Left ventricle myocardium superior (tissue), 1 donor: ENCODE results near the gene SLC19A1. TPM values are rescaled to one million over a fixed set of nuclear protein-coding genes. Genes with fewer than 3 reads are reported as not detected.
"Not testable (repeated sequence)": the region's sequence is repeated elsewhere in the genome, so short reads cannot be mapped to it uniquely, and the experiment has no call there.

Experiments used
- ATAC-seq: fragments of 200-7000 bp; cut with Tn5 transposase; one replicate; pipeline ENCODE4 v1.9.1; 2020; ENCODE audit warnings: mild to moderate bottlenecking, moderate library complexity
- DNase-seq: peaks from one replicate; pipeline ENCODE4 v3.0.0-alpha.2; 2020
- intact Hi-C: fragments of 100-400 bp; cut with micrococcal nuclease; formaldehyde crosslinking; loops from one replicate; pipeline ENCODE4 v1.11.0; 2022
- total RNA-seq: library from RNA; stranded (reverse); fragmentation: NEBNext Ultra II Directional; extraction: Animal tissue kit (Norgen Biotek cat#: 25700); gene quantifications from one replicate; pipeline ENCODE4 v1.2.1, GENCODE V29; 2021
- donor health status: DM: no; HTN: yes; CAD: no; lungs with severe emphysema.

The SLC19A1 gene
- total RNA-seq, 1 donor from 2014 or later = 7.6 TPM

DNA sequence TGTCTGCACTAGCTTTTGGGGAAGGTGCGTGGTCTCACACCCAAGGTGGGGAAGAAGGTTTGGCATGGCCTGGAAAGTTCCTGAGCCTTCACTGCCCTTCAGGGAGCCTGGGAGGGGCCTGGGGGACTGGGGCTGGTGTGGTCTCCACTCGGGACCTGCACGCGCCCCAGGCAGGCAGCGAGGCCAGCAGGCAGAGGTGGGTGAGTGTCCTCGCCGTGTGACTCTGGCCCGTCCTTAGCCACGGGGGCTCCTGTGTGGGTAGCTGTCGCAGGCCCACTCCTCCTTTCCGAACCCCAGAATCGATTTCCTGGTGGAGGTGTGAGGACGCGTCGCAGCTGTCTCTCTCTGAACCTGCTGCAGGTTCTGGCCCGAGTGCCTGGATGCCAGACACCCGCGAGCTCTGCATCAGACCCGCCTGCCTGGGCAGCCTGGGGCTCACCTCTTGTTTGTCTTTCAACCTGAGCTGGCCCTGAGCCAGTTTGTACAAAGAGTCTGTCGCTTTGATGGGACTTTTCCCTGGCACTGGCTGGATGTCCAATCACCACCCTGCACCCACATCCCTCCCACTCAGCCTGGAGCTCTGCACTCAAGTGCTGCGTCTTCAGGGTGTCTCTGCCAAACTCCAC, 36.0 kb upstream of the SLC19A1 start:
- no peak for ATAC-seq

DNA sequence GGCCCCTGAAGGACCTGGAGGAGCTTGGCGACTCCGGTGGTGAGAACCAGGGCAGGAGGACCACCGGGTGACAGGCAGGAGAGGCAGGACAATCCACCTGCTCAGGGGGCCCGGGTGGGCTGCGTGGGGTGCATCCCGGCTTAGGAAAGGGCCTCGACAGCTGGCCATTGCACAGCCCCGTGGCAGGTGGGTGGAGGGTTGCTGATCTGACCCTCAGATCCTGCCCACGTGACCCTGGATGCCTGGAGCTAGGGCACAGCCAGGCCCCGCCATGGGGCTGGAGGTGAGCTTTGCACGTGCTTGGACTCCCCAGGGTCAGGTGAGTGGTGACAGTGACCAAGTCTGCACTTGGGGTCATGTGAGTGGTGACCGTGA, 35.5 kb upstream of the SLC19A1 start:
- ATAC-seq (no peak), DNase-seq (peak; percentile 7)
- intact Hi-C loops = no loop called here

More for the DNA sequence above, 36.0 kb upstream of the SLC19A1 start:
- peak; percentile 28 for DNase-seq
- intact Hi-C loops = no loop called here

DNA sequence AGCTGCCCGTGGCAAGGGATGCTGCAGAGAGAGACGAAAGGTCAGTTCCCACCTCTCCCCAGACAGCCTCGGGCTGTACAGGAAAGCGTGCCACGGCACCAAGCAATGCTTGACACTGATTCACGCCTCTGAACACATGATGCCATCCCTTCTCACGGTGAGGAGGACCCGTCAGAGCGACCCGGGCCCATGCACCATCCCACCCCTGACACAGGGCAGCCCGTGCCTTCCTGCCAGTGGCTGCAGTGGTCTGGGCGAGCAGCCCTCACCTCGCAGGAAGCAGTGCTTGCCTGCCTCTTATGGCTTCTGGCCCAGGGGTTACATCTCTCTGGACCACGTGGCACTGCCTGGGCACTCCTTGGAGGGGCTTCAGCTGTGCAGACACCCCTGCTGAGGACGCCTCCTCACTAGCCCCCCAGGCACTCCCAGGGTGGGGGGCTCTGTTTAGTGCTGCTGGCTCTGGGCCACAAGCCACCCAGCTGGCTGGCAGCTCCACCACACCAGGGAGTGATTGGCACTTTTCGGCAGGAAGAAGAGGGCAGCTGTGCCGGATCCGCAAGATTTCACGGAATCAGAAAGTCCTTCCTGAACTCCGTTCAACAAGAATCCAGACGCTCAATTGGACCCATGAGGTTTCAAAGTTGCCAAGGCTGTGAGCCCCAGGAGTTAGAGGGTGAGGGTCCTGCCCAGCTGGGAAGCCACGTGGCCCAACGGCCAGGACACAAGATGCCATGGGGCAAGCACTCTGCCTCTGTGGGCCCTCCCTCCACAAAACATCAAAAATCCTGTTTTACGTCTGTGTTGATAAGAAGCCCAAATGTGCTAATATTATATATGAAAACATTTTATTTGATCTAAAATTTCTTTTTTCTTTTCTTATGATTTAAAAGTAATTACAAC, 34.8 kb upstream of the SLC19A1 start:
- DNase-seq = peak; percentile 16
- intact Hi-C loops = no loop called here
- no peak for ATAC-seq

DNA sequence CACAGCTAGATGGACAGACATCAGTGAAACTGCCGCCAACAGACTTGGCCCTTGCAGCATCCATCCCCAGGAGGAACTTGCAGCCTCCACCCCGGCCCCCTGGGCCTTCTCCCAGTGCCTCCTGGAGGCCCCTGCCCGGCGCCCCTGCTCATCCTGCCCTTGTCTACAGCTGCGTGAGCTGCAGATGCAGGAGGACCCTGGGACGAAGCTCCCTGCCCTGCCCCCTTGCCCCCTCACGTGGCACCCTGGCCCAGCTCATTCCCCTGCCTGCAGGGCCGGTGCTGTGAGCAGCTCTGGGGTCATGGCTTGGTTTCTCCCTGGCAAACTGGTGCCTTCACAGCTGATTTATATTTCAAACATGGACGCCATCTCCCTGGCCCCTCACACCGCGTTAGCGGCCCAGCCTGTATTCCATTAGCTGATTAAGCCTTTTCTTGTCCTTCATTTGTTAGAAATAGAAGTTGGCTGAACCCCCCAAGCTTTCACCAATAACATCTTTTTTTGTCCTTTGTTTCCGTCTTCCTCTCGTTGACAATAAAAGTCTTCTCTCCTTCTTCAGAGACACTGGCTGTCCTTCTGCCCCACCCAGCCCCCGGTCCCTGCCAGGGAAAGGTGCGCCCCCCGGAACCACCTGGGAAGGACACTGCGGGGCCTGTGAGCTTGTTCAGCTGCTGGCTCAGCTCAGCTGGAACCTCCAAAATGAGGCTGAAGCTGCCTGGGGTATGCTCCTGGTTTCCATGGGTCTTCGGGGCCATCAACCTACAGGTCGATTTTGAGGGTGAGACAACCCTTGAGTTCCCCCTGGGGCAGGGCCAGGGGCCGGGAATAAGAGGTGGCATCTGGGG, 34.0 kb upstream of the SLC19A1 start:
- ATAC-seq (no peak), DNase-seq (no peak)
- intact Hi-C loops = no loop called here

DNA sequence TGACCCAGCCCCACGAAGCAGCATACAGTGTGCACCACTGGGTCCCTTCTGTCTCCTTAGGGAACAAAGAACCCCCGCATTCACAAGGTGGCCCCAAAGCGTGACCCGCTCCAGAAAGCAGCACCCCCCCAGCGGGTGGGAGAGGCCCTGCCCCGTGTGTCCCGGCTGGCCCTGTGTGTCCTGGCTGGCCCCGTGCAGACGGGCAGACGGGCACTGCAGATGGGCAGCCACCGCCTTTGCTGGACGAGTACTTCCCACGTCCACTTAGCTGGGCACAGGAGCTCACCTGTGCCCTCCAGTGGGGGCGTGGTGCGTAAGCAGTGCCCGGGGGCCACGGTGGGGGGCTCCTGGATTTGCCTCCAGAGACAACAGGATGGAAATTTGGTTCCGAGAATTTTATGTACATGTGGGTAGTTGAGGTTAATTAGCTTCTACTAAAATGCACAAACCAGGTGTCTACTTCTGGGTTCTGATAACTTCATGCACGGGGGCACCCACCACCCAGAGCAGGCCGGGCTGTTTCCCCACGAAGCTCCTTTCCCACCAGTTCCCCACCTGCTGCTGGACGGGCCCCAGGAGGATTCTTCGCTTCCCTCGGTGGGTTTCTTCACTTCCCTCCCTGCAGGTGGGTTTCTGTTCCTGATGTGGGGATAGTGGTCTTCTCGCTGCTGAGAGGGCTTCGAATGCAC, 33.2 kb upstream of the SLC19A1 start:
- DNase-seq (peak; percentile 22), ATAC-seq (no peak)
- intact Hi-C loops = no loop called here

DNA sequence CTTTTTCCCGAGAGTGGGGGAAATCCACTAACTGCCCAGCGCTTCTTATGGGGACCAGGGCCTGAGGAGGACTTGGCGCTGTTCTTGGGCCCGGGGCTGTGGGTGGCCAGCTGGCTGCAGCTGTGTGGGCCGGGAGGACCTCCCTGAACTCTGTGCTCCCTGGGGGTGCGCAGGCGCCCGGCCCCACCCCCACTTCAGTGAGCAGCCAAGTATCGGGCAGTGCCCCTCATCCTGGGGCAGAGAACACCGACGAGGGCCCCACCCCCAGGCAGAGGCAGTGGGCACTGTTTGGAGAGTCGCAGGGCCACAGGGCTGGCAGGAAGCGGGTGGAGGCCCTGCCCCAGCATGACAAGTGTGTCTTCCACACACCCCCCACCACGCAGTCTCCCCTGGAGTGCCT, 32.5 kb upstream of the SLC19A1 start:
- intact Hi-C loops = no loop called here
- DNase-seq = peak; percentile 35
- no peak for ATAC-seq

DNA sequence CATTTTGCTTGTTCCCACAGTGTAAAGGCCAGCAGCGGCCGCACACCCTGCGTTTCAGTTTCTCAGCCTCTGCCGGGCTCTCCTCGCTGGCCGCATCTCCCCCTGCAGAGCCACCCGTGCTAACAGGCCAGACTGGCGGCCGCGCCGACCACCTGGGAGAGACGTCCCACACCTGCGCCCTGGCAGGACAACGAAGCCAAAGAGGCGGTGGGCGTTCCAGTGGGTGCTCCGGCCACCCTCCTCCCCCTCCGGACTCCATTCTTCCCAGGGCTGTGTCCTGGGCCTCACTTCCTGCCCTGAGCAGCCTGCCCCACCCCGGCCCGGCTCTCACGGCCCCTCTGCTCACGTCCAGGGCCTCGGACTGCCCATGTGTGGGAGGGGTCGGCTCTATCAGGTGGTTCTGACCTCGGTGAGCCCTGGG, 31.9 kb upstream of the SLC19A1 start:
- DNase-seq = peak; percentile 19

DNA sequence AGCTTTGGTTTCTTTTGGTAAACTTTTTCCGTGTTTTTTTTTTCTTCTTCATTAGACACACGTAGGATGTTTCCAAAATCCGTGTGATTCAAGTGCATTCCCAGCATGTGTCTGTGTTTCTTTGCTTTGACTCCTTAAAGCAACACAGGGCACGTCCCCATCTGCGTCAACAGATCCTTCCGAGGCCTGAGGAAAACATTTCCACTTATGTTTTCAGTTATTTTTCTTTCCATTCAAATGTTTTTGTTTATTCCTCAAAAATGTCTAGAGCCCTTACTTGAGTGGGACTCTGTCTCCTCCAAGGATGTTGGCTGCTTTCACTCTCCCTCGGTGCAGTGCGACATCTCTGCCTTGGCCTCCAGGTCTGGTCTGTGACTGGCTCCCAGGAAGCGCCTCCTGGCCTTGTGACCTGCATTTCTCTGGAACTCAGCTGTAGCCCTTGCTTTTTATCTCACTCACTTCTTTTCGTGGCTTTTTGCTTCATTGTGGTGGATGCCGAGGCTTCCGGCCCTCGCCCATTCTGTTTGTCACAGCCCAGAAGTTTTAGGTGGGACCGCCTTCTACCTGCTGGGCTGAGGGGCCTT, 31.3 kb upstream of the SLC19A1 start:
- intact Hi-C loops = no loop called here
- no peak for ATAC-seq
- DNase-seq = no peak

More for the DNA sequence above, 31.9 kb upstream of the SLC19A1 start:
- no peak for ATAC-seq
- intact Hi-C loops = no loop called here

DNA sequence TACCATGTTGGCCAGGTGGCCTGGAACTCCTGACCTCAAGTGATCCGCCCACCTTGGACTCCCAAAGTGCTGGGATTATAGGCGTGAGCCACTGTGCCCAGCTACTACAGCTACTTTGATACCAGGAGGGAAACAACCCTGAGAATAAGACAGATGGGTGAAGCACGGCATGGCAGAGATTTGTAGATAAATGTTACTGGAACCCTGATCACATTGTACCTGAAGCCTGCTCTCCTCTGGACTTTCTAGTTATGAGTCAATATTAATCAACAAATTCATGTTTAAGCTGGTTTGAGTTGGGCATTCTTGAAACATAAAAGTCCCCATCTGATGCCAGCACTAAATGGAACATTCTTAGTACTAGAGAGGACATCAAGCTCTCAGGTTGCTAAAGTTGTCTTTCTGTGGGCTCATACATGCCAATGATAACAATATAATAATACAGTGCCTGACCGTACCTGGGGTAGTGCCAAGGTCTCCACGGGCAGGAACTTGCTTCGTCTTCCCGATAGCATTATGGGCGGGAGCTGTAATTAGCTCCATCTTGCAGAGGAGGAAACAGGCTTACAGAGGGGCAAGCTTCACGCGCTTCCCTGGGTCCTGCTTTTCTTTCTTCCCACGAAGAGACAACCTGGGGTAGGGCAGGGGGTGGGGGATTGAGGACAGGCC, 30.7 kb upstream of the SLC19A1 start:
- ATAC-seq = no peak
- intact Hi-C loops = no loop called here
- DNase-seq = no peak

DNA sequence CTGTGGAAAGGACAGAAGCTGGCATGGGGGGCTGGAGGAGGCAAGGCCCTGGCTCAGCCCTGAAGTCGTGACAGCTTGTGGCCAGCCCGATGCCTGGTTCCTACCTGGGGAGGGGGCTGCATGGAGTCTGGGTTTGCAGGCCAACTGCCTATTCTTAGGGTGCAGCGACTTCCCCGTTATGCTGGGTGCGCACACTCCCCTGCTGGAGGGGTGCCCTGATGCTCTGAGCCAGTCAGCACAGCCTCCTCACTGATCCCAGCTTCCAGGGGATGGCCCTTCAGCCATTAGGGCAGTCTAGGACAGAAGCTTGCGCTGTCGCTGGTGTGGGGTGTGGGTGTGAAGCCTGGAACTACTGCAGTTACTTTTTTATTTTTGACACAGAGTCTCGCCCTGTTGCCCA, 30.0 kb upstream of the SLC19A1 start:
- DNase-seq (no peak), ATAC-seq (no peak)
- intact Hi-C loops = no loop called here

DNA sequence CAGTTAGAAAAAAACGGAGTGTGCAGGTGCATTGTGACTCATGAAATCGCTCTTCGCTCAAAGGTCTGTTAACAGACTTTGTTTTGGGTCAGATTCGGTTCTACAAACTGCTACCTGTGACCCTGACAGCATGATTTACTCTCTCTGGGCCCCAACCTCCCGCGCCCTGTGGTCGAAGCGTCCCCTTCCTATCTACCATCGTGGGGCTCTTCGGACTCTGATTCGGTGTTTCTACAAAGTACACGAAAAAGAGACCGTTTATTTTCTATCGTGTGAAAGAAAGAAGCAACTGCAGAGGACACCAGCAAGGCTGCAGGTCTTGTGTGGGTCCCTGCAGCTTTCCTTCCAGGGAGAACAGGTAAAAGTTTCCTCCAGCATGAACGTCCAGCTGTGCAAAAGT, 29.4 kb upstream of the SLC19A1 start:
- DNase-seq (no peak), ATAC-seq (no peak)
- intact Hi-C loops = no loop called here

DNA sequence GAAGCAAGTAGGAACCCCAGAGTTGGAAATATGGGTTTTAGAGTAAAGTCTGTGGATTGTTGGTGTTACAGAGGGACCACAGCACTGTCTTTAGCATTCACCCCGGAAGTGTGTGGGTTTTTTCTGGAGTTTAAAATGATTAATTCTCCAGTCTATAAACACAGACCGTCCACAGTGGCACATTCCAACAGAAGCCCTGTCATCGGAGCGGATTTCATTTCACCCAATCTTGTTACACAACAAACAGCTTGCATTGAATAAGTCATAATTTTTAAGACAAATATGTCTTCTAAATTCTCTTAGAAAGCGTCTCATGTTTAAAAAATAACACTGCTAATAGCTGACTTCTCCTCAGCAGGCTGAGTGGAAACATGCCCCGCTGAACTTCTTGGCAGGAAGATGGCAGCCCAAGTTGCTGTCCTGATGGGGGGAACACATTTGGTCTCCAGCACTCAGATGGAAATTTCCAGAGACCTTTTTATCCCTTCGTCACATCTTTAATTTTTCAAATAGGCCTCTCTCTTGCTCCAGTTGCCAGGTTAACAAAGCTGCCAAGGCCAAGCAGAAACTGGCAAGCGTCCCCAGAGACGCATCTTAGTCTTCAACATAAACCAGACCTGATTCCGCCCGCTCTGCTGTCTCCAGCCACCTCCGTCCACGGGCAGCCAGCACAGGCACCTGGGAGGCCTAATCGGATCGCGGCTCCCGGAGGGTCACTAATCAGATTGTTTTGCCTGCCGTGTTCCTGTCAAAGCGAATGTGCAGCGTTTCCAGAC, 28.8 kb upstream of the SLC19A1 start:
- DNase-seq = no peak
- ATAC-seq = no peak
- intact Hi-C loops = no loop called here

DNA sequence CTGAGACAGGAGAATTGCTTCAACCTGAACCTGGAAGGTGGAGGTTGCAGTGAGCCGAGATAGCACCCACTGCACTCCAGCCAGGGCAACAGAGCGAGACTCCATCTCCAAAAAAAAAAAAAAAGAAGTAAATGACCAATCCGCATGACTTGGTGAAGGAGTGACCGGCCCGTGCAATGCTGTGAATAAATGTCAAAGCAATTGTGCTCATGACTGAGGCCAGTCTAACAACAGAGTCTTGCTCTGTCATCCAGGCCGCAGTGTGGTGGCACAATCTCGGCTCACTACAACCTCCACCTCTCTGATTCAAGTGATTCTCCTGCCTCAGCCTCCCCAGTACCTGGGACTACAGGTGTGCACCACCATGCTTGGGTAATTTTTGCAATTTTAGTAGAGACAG, 27.8 kb upstream of the SLC19A1 start:
- ATAC-seq (no peak), DNase-seq (no peak)
- intact Hi-C loops = no loop called here

DNA sequence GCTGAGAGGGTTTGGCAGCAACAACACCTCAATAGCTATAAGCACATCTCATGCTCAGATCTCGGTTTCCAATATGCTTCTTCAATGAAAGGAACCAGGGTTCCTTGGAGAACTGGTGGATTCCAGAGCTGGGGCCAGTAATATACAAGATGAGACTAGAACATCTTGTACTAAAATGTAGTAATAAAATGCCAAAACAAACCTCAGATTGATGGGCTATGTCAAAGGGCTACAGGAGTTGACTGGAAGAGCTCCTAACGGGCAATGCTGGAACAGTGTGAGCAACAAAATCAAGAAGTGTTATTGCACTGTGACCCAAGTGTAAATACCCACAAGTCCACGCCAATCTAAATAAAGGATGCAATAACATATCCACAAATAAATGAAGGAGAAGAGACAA, 26.1 kb upstream of the SLC19A1 start:
- intact Hi-C loops = no loop called here
- ATAC-seq = no peak
- no peak for DNase-seq

DNA sequence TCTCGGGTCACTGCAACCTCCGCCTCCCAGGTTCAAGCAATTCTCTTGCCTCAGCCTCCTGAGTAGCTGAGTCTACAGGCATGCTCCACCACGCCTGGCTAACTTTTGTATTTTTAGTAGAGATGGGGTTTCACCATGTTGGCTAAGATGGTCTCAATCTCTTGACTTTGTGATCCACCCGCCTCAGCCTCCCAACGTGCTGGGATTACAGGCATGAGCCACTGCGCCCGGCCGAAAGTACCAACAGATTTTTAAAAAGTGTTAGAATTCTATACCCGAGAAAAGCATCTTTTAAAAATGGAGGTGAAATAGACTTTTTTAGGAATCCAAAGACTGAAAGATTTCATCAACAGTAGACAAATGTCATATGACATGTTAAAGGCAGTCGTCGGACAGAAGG, 21.9 kb upstream of the SLC19A1 start:
- DNase-seq, ATAC-seq, intact Hi-C loops: not testable (repeated sequence)

DNA sequence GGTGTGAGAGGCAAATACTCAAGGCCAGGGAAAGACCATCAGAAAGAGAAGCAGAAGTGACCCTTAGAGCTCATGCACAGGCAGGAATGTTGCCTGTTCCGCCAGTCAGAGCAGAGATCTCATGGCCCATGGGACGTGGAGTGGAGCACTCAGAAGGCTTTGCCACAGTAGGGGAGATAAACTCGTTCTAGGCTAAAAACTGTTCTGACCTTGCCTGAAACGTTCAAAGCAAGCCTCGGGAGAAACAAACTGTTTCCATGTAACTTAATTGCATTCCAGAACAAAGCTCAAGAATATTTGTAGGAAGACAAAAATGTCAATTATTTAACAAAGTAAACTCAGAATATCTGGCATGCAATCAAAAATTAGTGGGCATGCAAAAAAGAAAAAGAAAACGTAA, 20.7 kb upstream of the SLC19A1 start:
- intact Hi-C loops = no loop called here
- DNase-seq (no peak), ATAC-seq (no peak)

DNA sequence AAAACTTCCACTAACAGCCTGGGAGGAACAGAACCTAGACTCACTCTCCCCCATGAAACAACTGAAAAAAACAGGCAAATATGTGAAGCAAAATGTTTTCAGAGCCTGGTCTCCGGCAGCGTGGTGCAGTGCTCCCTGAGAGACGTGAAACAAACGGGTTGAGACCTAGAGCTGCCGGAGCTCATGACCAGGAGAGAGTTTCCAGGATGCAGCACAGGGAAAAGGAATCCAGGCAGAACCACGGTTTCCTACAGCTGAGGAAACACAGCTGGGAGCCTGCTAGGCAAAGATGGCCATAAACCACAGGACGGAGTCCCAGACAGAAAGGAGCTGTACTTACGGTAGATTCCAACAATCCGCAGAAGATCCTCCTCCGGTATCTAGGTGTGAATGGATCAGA, 20.2 kb upstream of the SLC19A1 start:
- ATAC-seq (no peak), DNase-seq (no peak)
- intact Hi-C loops = no loop called here

DNA sequence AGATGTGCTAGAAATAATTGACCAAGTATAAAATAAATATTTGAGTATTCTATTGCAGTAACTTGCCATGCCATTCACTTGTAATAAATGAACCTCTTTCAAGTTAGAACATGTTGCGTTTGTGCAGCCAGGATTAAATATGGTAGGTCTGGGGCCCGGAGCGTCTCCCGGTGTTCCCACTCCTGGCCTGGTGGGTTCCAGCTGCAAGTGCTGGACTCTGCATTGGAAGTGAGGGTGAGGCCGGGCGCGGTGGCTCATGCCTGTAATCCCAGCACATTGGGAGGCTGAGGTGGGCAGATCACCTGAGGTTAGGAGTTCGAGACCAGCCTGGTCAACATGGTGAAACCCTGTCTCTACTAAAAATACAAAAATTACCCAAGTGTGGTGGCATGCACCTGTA, 19.0 kb upstream of the SLC19A1 start:
- intact Hi-C loops, ATAC-seq: not testable (repeated sequence)

More for the DNA sequence above, 19.0 kb upstream of the SLC19A1 start:
- DNase-seq = not testable (repeated sequence)
